HUES6 (cell line): ENCODE data around the gene TUT7.
"Not testable (repeated sequence)": the region's sequence is repeated elsewhere in the genome, so short reads cannot be mapped to it uniquely, and the experiment has no call there.

Experiments used
- H3K27ac ChIP-seq: 2 replicates; pipeline ENCODE4 v1.7.0; 2013; ENCODE audit warnings: low read depth, mild to moderate bottlenecking, low read length, inconsistent platforms
- H3K27me3 ChIP-seq: 2 replicates; pipeline ENCODE4 v1.6.1; 2013; ENCODE audit warnings: low read length; ENCODE audit not compliant: control insufficient read depth, insufficient read depth
- H3K36me3 ChIP-seq: 2 replicates; pipeline ENCODE4 v1.6.1; 2013; ENCODE audit warnings: low read length; ENCODE audit not compliant: control insufficient read depth, insufficient read depth
- H3K4me1 ChIP-seq: 2 replicates; pipeline ENCODE4 v1.6.1; 2013; ENCODE audit warnings: low read length; ENCODE audit not compliant: control insufficient read depth, insufficient read depth
- H3K4me3 ChIP-seq: 2 replicates; pipeline ENCODE4 v1.5.1; 2013; ENCODE audit warnings: low read depth, low read length
- H3K9ac ChIP-seq: one replicate; pipeline ENCODE4 v1.6.1; 2013; ENCODE audit warnings: mild to moderate bottlenecking, low read length
- H3K9me3 ChIP-seq: 2 replicates; pipeline ENCODE4 v1.6.1; 2013; ENCODE audit warnings: low read depth, low read length; ENCODE audit not compliant: control insufficient read depth, insufficient read depth

The TUT7 gene

DNA sequence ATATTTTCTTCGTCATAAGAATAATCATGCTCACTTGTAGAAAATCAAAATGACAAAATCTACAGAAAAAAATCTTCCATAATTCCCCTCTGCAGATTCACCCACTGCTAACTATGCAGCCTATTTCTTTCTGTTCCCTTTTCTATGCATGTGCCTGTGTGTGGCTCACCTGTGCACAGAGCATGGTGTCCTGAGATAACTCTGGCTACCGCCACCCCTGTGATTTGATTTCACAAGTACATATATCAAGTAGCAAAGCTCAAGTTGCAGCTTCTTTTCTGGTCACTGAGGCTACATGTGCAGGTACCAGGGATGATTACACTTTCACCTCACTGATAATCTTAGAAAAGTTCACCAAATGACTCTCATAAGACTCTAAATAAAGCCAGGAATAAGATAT is 53.5 kb downstream of the TUT7 start:
- Histone ChIP-seq H3K4me1 (peaks cover 15% of the 10 kb centered on the region), H3K4me3 (no peak overlapping the region), H3K9ac (no peak overlapping the region), H3K27ac (no peak overlapping the region), H3K9me3 (no peaks in the 10 kb centered on the region), H3K27me3 (no peaks in the 10 kb centered on the region), H3K36me3 (peaks cover 76% of the 10 kb centered on the region)

DNA sequence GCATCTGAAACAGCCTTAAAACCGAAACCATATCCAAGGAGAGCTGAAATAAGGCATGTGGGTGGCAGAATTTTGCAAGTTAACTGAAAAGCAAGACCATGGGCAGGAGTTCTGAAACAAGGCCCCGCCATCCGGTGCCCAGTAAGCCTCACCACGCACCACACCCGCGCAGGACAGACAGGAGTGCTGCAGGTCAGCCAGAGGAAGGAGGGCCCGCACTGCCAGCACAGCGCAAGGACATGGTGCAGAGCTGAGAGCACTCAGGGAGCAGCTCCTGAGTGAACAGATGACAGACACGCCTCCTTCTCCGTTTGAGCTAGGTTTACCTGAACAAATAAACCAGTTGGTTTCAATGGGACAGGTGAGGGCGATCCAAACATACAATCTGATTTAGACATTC is 55.3 kb downstream of the TUT7 start:
- Histone ChIP-seq H3K27ac (no peak overlapping the region), H3K27me3 (no peaks in the 10 kb centered on the region), H3K9me3 (no peaks in the 10 kb centered on the region), H3K4me1 (peaks cover 6% of the 10 kb centered on the region), H3K4me3 (no peak overlapping the region), H3K36me3 (peaks cover 66% of the 10 kb centered on the region), H3K9ac (no peak overlapping the region)

DNA sequence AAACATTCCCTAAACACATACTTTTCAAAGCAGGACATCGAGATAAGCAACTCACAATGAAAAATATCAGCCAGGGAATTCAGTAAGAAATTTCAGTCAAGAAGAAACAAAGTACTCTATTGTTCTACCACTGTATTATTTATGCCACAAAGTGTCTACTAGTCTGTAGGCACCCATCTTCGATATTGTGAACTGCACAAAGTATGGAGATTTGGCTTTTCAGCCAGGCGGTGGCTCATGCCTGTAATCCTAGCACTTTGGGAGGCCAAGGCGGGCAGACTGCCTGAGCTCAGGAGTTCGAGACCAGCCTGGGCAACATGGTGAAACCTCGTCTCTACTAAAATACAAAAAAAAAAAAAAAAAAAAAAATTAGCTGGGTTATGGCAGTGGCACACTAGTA is 63.9 kb downstream of the TUT7 start:
- H3K9me3 ChIP-seq, H3K27me3 ChIP-seq, H3K36me3 ChIP-seq, H3K4me3 ChIP-seq, H3K9ac ChIP-seq, H3K27ac ChIP-seq: not testable (repeated sequence)
- peaks cover 23% of the 10 kb centered on the region for H3K4me1 ChIP-seq

DNA sequence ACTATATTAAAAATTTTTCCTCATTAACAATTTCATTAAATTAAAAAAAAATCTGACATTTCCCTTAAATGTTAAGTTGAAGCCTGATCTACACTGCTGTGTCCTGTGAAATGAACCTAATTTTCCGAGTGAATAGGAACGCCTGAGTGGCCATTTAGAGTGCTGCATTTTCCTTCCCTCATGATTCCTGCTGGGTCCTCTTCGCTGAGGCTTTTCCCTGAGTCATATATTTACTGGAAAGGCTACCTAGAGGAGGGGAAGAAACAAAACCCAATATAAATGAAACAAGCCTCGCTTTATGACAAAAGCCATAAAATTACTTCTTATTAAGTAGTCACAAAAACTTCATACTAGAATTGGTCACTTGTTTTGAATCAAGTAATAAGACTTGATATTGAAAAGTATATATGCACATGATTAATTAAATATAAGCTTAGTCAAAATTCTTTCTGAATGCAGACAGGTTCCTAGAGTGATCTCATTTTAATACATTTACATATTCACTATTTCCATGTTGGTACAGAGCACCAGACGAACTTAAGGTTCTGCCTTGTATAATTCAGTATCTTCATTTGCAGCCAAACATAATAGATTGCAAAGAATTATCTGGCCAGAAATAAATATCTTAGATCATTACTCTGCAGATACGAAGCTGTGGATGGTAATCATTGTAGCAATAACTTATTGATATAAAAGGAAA is 65.6 kb downstream of the TUT7 start:
- no peak overlapping the region for H3K9ac ChIP-seq
- H3K27me3 ChIP-seq, result no peaks in the 10 kb centered on the region
- no peaks in the 10 kb centered on the region for H3K9me3 ChIP-seq
- H3K4me1 ChIP-seq, result peaks cover 23% of the 10 kb centered on the region
- no peak overlapping the region for H3K4me3 ChIP-seq
- no peak overlapping the region for H3K27ac ChIP-seq
- no peaks in the 10 kb centered on the region for H3K36me3 ChIP-seq

DNA sequence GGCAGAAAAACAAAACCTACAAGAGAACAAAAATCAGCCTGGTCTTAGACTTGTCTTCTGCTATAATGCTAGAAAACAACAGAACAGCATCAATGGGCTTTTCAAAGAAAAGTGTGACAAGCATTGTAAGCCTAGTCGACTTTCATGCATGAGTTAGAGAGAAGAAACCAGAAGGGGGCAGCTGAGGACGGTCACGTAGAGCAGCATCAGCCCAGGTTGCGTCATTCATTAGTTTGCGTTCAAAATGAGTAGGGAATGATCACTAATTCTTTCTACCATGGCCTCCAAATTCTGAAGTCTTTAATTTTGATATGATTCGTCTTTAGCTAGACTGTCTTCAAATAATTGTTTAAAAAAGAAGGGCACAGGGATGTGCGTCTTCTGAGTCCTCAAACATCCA is 67.2 kb downstream of the TUT7 start:
- peaks cover 29% of the 10 kb centered on the region for H3K4me1 ChIP-seq
- no peak overlapping the region for H3K27ac ChIP-seq
- H3K9ac ChIP-seq, result peak overlapping the region; percentile 57
- H3K4me3 ChIP-seq, result no peak overlapping the region
- no peaks in the 10 kb centered on the region for H3K36me3 ChIP-seq
- peaks cover 4% of the 10 kb centered on the region; the same call in 1 of the 2 replicates for H3K27me3 ChIP-seq
- no peaks in the 10 kb centered on the region for H3K9me3 ChIP-seq

DNA sequence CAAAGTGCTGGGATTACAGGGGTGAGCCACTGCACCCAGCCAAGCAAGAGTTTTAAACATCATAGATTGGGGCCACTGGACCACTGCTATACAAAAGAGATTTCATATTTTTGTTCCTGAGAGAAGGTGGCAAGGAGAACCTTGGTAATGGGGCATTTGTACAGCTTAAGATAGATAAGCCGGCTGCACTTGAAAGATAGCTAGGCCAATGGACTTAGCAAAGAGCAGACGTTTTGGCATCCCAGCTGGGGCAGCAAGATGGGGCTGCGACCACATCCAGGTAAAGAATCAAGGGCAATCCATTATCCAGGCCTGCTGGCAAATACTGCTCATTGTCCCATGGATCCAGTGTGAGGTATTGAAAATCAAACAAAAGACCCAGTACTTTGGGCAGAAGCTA is 67.9 kb downstream of the TUT7 start:
- Histone ChIP-seq H3K27ac (no peak overlapping the region), H3K9me3 (no peaks in the 10 kb centered on the region), H3K4me3 (no peak overlapping the region), H3K9ac (no peak overlapping the region), H3K36me3 (no peaks in the 10 kb centered on the region), H3K27me3 (peaks cover 4% of the 10 kb centered on the region; the same call in 1 of the 2 replicates), H3K4me1 (peaks cover 29% of the 10 kb centered on the region)

DNA sequence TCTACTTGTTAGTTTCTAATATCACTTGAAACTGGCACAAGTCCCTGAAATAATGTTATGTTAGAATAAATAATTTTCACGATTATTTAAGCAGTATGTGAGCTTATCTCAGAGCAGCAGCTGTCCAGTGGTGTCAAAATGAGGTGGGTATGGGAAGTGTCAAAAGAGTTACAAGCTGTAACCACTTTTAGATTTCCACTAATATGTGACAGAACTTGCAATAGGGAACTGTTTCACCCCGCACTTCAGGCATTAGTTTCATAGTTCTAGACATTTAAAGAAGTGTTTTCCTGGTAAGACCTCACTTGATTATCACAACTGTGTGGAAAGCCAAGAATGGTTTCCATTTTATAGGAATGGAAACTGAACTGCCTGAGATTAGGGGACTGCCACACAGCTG is 68.9 kb downstream of the TUT7 start:
- H3K27me3 ChIP-seq, result peaks cover 4% of the 10 kb centered on the region; the same call in 1 of the 2 replicates
- no peaks in the 10 kb centered on the region for H3K36me3 ChIP-seq
- no peak overlapping the region for H3K4me3 ChIP-seq
- peaks cover 36% of the 10 kb centered on the region for H3K4me1 ChIP-seq
- no peak overlapping the region for H3K27ac ChIP-seq
- H3K9me3 ChIP-seq, result no peaks in the 10 kb centered on the region
- H3K9ac ChIP-seq, result no peak overlapping the region

DNA sequence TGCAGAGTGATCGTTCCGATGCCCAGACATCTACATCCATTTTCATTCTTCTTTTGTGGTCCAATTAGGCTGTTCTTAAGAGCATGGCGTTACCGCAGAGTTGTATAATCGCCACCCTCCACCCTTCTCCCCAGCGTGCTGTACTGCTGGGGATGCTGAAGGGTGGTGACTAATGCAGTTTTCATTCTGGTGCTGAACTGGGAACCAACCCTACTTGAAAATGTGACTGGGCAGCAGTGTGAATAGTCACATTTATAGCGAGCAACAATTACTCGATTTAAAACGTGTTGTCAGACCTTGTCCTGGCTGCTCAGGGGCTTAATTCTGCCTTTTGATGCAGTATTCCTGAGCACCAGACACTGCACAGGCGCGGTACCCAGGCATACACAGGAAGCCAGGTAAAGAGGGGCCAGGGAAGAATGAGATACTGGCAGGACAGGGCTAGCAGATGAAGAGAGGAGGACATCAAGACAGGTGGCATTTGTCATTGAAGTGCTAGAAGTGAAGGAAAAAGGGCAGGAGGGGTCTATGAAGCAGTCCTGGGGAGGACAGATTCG is 71.2 kb downstream of the TUT7 start:
- peaks cover 4% of the 10 kb centered on the region; the same call in 1 of the 2 replicates for H3K27me3 ChIP-seq
- H3K9ac ChIP-seq, result peak overlapping the region; percentile 59
- H3K4me3 ChIP-seq, result peak overlapping the region; percentile 76
- peaks cover 16% of the 10 kb centered on the region for H3K36me3 ChIP-seq
- H3K9me3 ChIP-seq, result no peaks in the 10 kb centered on the region
- peaks cover 32% of the 10 kb centered on the region for H3K4me1 ChIP-seq
- no peak overlapping the region for H3K27ac ChIP-seq

DNA sequence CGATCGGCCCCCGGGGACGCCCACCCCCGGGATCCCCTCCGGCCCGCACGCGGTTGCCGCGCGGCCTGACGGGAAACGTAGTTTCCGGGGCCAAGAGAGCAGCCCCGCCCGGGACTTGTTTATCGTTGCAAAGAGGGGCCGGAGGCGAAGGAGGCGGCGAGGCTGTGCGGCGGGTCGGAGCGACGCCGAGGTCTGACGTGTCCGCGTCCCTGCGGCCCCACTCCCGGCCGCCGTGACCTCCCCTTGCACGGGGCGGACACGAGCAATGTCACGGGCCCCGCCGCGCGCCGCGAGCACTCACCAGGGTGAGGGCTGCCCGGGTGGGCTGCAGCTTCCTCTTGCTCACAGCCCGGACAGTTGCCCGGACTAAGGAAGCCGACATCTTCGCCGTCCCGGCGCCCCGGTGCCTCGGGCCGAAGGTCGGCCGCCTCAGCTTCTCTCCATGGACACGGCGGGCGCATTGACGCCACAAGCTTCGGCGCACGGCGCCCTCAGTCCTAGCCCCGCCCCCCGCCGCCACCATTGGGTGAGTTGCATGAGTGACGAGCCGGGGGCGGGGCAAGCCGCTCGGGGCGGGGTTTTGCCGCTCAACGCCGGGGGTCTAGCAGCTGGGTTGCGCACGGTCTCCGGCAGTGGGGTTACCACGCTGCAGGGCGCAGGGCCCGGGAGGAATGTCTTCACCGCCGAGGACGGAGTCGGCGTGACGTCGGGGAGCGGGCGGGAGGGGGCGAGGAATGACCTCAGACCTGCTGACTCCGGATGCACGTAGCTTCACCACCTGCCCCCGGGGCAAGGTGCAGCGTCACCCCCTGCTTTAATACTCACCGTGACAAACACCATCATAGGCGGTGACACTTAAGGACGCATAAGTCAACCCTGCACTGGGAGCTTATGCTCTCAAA is 71.9 kb downstream of the TUT7 start, which contains the start of gene ISCA1:
TSS of gene ISCA1 (minus strand) at position 462 of the 902 bp plus-strand sequence. CDS start at position 382, 80 bp downstream.
- H3K27me3 ChIP-seq, result peaks cover 4% of the 10 kb centered on the region; the same call in 1 of the 2 replicates
- H3K9me3 ChIP-seq, result no peaks in the 10 kb centered on the region
- peak within 1 kb of the TSS; percentile 92 for H3K27ac ChIP-seq
- peaks cover 24% of the 10 kb centered on the region for H3K4me1 ChIP-seq
- peak within 1 kb of the TSS; percentile 83 for H3K9ac ChIP-seq
- peaks cover 16% of the 10 kb centered on the region for H3K36me3 ChIP-seq
- H3K4me3 ChIP-seq, result peak within 1 kb of the TSS; percentile 76

DNA sequence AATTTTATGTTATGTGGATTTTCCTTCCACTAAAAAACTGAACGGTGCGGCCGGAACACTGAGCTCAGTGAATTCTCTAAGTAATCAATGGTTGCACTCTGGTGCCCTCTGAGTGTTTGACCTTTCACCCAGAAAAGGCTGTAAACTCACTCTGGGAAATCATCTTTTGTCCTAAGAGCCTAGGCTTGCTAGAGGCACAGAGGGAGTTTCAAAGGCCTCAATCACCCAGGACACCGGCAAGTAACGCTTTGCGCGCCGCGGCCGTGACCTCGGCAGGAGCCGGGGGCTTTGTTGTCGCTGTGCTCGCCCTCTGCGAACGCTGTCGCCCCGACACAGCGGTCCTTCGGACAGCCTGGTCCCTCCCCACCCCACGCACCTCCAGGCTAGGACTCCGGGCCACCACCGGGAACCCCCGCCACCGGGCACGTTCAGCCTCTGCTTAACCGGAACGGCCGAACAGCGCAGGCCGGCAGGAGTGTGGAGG is 72.6 kb downstream of the TUT7 start:
- Histone ChIP-seq H3K9me3 (no peaks in the 10 kb centered on the region), H3K27ac (peak overlapping the region; percentile 92), H3K4me1 (peaks cover 21% of the 10 kb centered on the region), H3K4me3 (peak overlapping the region; percentile 76), H3K9ac (peak overlapping the region; percentile 83), H3K36me3 (peaks cover 16% of the 10 kb centered on the region), H3K27me3 (peaks cover 4% of the 10 kb centered on the region; the same call in 1 of the 2 replicates)
